Smooth muscle cell (in vitro differentiated cells): ENCODE results near the gene RBM15B. TPM values are rescaled to one million over a fixed set of nuclear protein-coding genes. Genes with fewer than 3 reads are reported as not detected.

Experiments used
- DNase-seq: peaks from one replicate; lab custom pipeline; 2025; ENCODE audit not compliant: unreplicated experiment; lab: John Stamatoyannopoulos, UW
- H2AFZ ChIP-seq: fragments of 200-600 bp; sonication (generic); 2 replicates; pipeline ENCODE4 v1.6.0; 2016; ENCODE audit warnings: antibody characterized with exemption, low read depth, mild to moderate bottlenecking
- H3F3A ChIP-seq: fragments of 200-600 bp; sonication (generic); 2 replicates; pipeline ENCODE4 v1.6.0; 2017; ENCODE audit warnings: antibody characterized with exemption, low read depth
- H3K27ac ChIP-seq: fragments of 200-600 bp; sonication (generic); 2 replicates; pipeline ENCODE4 v1.5.1; 2016; ENCODE audit warnings: low read depth, mild to moderate bottlenecking
- H3K27me3 ChIP-seq: fragments of 200-600 bp; sonication (generic); 2 replicates; pipeline ENCODE4 v1.6.1; 2016; ENCODE audit warnings: low read depth, mild to moderate bottlenecking
- H3K36me3 ChIP-seq: fragments of 200-600 bp; sonication (generic); 2 replicates; pipeline ENCODE4 v1.5.1; 2016; ENCODE audit warnings: low read depth
- H3K4me1 ChIP-seq: fragments of 200-600 bp; sonication (generic); 2 replicates; pipeline ENCODE4 v1.5.1; 2016; ENCODE audit warnings: low read depth
- H3K4me2 ChIP-seq: fragments of 200-600 bp; sonication (generic); 2 replicates; pipeline ENCODE4 v1.6.0; 2016; ENCODE audit warnings: mild to moderate bottlenecking
- H3K4me3 ChIP-seq: fragments of 200-600 bp; sonication (generic); 2 replicates; pipeline ENCODE4 v1.5.1; 2016; ENCODE audit warnings: mild to moderate bottlenecking
- H3K79me2 ChIP-seq: fragments of 200-600 bp; sonication (generic); 2 replicates; pipeline ENCODE4 v1.6.0; 2016; ENCODE audit warnings: low read depth, mild to moderate bottlenecking
- H3K9ac ChIP-seq: fragments of 200-600 bp; sonication (generic); 2 replicates; pipeline ENCODE4 v1.6.0; 2016; ENCODE audit warnings: low read depth
- H3K9me3 ChIP-seq: fragments of 200-600 bp; sonication (generic); replicated peaks from 2 replicates; pipeline ENCODE4 v1.5.1; 2016; ENCODE audit warnings: low read depth
- H4K20me1 ChIP-seq: fragments of 200-600 bp; sonication (generic); 2 replicates; pipeline ENCODE4 v1.6.0; 2016; ENCODE audit warnings: low read depth
- whole genome bisulfite sequencing: methylation state at CpG from one replicate; pipeline ENCODE4 v1.1.7; 2016; ENCODE audit warnings: low lambda C conversion rate; 5-methylcytosine and 5-hydroxymethylcytosine counted together
- polyA plus RNA-seq: library from polyadenylated mRNA; unstranded; fragments of >200 nt; fragmentation: Nextera tagmentation; extraction: Ambion mirVana; gene quantifications from 2 replicates; pipeline ENCODE4 v1.2.1, GENCODE V29; 2016
- total RNA-seq: library from RNA; depleted of rRNA; stranded (reverse); fragments of >200 nt; gene quantifications from 2 replicates; pipeline ENCODE4 v1.2.3, GENCODE V29; 2014
- TF ChIP-seq, protein P1 (sequence below): fragments of 200-600 bp; sonication (generic); IDR thresholded peaks from 2 replicates; pipeline ENCODE4 v1.5.1; 2017; ENCODE audit warnings: borderline replicate concordance, mild to moderate bottlenecking, antibody characterized with exemption; ENCODE audit not compliant: insufficient read depth, poor library complexity, severe bottlenecking

Gene RBM15B
- total and polyA plus RNA-seq, 2 experiments from 2014 or later, result 21.7 to 38.0 TPM

DNA sequence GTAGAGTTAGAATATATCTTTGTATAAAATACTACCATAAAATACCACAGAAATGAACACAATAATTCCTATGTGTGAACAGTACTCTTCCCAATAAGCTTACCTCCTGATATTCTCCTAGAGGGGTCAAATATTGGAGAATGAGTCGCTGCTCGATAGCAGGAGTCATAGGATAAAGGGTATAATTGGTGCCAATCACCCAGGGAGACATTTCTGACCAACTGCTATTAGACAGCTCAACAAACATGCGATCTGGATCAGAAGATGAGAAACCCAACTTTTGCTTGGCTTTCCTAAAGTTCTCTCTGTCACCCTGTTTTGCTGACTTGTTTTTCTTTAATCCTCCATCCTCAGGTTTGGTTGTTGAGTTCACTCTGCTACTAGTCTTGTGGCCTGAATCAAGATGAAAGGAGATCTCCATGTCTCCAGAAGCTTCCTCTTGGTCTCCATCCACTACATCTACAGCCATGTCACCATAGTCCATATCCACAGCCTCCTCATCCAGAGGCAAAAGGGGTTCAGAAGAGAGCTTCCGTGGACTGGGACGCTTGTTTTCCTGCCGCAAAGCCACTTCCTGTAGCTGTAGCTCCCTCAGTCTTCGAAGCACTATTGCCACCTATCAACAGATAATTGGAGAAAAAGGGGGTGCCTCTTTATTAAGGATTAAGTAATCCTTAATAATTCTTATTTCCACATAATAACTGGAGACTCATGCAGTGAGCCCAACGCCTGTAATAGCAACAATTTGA lies 50.4 kb downstream of the RBM15B start:
- TF ChIP-seq, protein P1, sequence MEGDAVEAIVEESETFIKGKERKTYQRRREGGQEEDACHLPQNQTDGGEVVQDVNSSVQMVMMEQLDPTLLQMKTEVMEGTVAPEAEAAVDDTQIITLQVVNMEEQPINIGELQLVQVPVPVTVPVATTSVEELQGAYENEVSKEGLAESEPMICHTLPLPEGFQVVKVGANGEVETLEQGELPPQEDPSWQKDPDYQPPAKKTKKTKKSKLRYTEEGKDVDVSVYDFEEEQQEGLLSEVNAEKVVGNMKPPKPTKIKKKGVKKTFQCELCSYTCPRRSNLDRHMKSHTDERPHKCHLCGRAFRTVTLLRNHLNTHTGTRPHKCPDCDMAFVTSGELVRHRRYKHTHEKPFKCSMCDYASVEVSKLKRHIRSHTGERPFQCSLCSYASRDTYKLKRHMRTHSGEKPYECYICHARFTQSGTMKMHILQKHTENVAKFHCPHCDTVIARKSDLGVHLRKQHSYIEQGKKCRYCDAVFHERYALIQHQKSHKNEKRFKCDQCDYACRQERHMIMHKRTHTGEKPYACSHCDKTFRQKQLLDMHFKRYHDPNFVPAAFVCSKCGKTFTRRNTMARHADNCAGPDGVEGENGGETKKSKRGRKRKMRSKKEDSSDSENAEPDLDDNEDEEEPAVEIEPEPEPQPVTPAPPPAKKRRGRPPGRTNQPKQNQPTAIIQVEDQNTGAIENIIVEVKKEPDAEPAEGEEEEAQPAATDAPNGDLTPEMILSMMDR, result no peak
- H4K20me1 ChIP-seq, result peaks cover 8% of the 10 kb centered on the region
- DNase-seq, result no peak
- no peak overlapping the region for H3K4me2 ChIP-seq
- 96% methylated on average over 8 of the region's 8 CpGs for WGBS
- H3K79me2 ChIP-seq, result no peaks in the 10 kb centered on the region
- H3K4me3 ChIP-seq, result no peak overlapping the region
- no peaks in the 10 kb centered on the region for H3K4me1 ChIP-seq
- H2AFZ ChIP-seq, result no peak overlapping the region
- H3K27ac ChIP-seq, result no peak overlapping the region
- H3K36me3 ChIP-seq, result no peaks in the 10 kb centered on the region
- no peak overlapping the region for H3K9ac ChIP-seq
- no peaks in the 10 kb centered on the region for H3K9me3 ChIP-seq
- H3K27me3 ChIP-seq, result no peaks in the 10 kb centered on the region
- no peaks in the 10 kb centered on the region for H3F3A ChIP-seq

DNA sequence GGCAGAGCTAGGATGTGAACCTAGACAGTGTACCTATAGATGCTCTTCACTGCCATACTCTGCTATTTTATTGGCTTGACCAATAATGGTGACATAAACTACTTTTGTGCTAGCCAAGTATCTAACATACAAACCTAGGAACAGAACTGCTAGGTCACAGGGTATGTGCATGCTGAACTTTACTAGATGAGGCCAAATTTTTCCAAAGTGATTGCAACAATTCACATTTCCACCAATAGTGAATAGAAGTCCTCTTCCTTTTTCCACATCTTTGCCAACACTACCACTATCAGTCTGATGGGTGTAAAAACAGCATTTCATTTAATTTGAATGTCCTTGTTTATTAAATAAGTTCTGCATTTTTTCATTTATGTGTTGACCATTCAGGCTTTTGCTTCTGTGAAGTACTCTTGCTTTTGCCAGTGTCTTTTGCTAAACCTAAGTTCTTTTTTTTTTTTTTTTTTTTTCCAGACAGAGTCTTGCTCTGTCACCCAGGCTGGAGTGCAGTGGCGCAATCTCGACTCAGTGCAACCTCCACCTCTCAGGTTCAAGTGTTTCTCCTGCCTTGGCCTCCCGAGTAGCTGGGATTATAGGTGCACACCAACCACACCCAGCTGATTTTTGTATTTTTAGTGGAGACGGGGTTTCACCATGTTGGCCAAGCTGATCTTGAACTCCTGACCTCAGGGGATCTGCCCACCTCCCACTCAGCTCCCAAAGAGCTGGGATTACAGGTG lies 54.6 kb downstream of the RBM15B start:
- Histone ChIP-seq H3K4me3 (no peak overlapping the region), H3K36me3 (no peaks in the 10 kb centered on the region), H3K4me1 (no peaks in the 10 kb centered on the region), H3K27me3 (no peaks in the 10 kb centered on the region), H3K9ac (no peak overlapping the region), H4K20me1 (peaks cover 8% of the 10 kb centered on the region), H3F3A (no peaks in the 10 kb centered on the region), H2AFZ (no peak overlapping the region), H3K4me2 (no peak overlapping the region), H3K27ac (no peak overlapping the region), H3K9me3 (no peaks in the 10 kb centered on the region), H3K79me2 (peaks cover 12% of the 10 kb centered on the region)
- DNase-seq, result no peak
- WGBS, result 97% methylated on average over 4 of the region's 4 CpGs
- TF ChIP-seq, protein P1, result no peak

Other genes with a start within 250 kb of the RBM15B start
- 137 and 191 TPM in 2 replicates for gene MANF, start 6.0 kb upstream of the RBM15B start, total RNA-seq
- gene MANF, start 6.0 kb upstream of the RBM15B start, polyA plus RNA-seq, result 135 and 140 TPM in 2 replicates
- 7.4 and 7.8 TPM in 2 replicates for gene DCAF1, start 108.7 kb downstream of the RBM15B start, total RNA-seq
- gene DCAF1, start 108.7 kb downstream of the RBM15B start, polyA plus RNA-seq, result 4.3 and 6.2 TPM in 2 replicates
- gene RAD54L2, start 147.4 kb downstream of the RBM15B start, total RNA-seq, result 12.8 and 13.7 TPM in 2 replicates
- 12.6 and 18.6 TPM in 2 replicates for gene RAD54L2, start 147.4 kb downstream of the RBM15B start, polyA plus RNA-seq